Measurements from ENCODE around the gene MAPKBP1.

- TF ChIP-seq ZBTB49 (tag by site-specific recombination; IDR thresholded peaks at IDR 0.05; ENCODE audit: low read depth) (no peak), INSM2 (tag by site-specific recombination; IDR thresholded peaks at IDR 0.05) (no peak), YY1 (tag by site-specific recombination; IDR thresholded peaks at IDR 0.05) (no peak), ZNF221 (tag by site-specific recombination; IDR thresholded peaks at IDR 0.05; ENCODE audit: borderline replicate concordance) (no peak), ZNF580 (tag by site-specific recombination; IDR thresholded peaks at IDR 0.05) (no peak), ZNF121 (tag by site-specific recombination; IDR thresholded peaks at IDR 0.05) (no peak), CTCF (tag by site-specific recombination; IDR thresholded peaks at IDR 0.05) (no peak)
These were observed 99.4 kb downstream of the MAPKBP1 start for GRCh38 chr15:41873711-41874110.
